GM12874 (cell line): ENCODE measurements around the gene RYR2.

Experiments used
- CTCF ChIP-seq: IDR thresholded peaks from 2 replicates; pipeline ENCODE4 v1.5.1; 2011; ENCODE audit warnings: low read depth, mild to moderate bottlenecking, control low read depth, low read length, moderate library complexity; ENCODE audit not compliant: insufficient read depth

RYR2 gene

DNA sequence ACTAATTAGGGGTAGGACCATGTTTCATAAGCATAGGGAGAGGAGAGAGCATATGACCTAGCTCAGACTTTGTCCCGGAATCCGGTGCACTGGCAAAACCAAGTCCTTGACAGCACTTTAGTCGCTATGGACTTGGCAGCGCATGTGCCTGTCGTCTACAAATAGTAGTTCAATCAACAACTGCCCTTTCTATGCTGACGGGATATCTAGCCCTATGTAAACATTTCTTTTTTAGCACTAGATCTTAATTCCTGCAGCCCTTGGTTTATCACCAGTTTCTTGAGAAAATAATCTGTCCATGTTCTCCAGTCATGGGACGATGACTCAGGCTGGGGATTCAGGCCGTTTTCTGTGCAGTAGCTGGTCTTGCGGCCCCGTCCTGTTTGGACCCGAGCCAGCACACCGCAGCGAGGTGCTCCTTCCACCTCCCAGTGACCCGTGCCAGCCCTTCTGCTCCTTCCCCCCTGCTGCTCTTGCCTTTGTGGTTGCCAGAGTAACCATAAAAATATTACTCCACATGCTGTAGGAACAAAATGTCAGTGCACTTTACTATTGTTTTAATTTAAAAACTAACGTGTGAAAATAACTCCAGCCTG is 29.1 kb upstream of the RYR2 start:
- TF ChIP-seq CTCF: no peak

- no peak for TF ChIP-seq CTCF
Observed at GRCh38 chr1:237013608-237014007, 28.4 kb upstream of the RYR2 start.

GRCh38 chr1:237016626-237017025 is 25.4 kb upstream of the RYR2 start:
- TF ChIP-seq CTCF: no peak

- TF ChIP-seq CTCF: no peak
Observed at GRCh38 chr1:237018896-237019295, 23.1 kb upstream of the RYR2 start.

- no peak for TF ChIP-seq CTCF
Observed at GRCh38 chr1:237025358-237026074, 16.5 kb upstream of the RYR2 start.

- TF ChIP-seq CTCF: no peak
Observed at GRCh38 chr1:237029240-237029639, 12.7 kb upstream of the RYR2 start.

- TF ChIP-seq CTCF: no peak
Observed at GRCh38 chr1:237029850-237030535, 12.0 kb upstream of the RYR2 start.
